ENCODE measurements around the gene CPEB4. TPM values are rescaled to one million over a fixed set of nuclear protein-coding genes. Genes with fewer than 3 reads are reported as not detected.

CPEB4 gene
- total and polyA plus RNA-seq, 9 of the 15 experiments (the other 6 are each of a cell fraction or from before 2014, with no cell fraction given), result 7.4 to 21.3 (median 12.4) TPM

- TF ChIP-seq, protein P1, sequence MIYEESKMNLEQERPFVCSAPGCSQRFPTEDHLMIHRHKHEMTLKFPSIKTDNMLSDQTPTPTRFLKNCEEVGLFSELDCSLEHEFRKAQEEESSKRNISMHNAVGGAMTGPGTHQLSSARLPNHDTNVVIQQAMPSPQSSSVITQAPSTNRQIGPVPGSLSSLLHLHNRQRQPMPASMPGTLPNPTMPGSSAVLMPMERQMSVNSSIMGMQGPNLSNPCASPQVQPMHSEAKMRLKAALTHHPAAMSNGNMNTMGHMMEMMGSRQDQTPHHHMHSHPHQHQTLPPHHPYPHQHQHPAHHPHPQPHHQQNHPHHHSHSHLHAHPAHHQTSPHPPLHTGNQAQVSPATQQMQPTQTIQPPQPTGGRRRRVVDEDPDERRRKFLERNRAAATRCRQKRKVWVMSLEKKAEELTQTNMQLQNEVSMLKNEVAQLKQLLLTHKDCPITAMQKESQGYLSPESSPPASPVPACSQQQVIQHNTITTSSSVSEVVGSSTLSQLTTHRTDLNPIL (CRISPR knock-in tag; IDR thresholded peaks at IDR 0.05), result no peak
- TF ChIP-seq, protein P2, sequence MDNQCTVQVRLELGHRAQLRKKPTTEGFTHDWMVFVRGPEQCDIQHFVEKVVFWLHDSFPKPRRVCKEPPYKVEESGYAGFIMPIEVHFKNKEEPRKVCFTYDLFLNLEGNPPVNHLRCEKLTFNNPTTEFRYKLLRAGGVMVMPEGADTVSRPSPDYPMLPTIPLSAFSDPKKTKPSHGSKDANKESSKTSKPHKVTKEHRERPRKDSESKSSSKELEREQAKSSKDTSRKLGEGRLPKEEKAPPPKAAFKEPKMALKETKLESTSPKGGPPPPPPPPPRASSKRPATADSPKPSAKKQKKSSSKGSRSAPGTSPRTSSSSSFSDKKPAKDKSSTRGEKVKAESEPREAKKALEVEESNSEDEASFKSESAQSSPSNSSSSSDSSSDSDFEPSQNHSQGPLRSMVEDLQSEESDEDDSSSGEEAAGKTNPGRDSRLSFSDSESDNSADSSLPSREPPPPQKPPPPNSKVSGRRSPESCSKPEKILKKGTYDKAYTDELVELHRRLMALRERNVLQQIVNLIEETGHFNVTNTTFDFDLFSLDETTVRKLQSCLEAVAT (IDR thresholded peaks at IDR 0.05), result no peak
- TF ChIP-seq CREBBP (IDR thresholded peaks at IDR 0.05; ENCODE audit: low read depth, low read length), result no peak
- no peak for TF ChIP-seq ARNT (IDR thresholded peaks at IDR 0.05)
- TF ChIP-seq BMI1 (IDR thresholded peaks at IDR 0.05; ENCODE audit: low read length), result no peak
- TF ChIP-seq TCF3 (CRISPR knock-in tag; IDR thresholded peaks at IDR 0.05), result no peak
- TF ChIP-seq BRD9 (IDR thresholded peaks at IDR 0.05; ENCODE audit: low read depth, partially characterized antibody), result no peak
- no peak for TF ChIP-seq TEAD1 (CRISPR knock-in tag; IDR thresholded peaks at IDR 0.05)
- TF ChIP-seq HEY1 (CRISPR knock-in tag; IDR thresholded peaks at IDR 0.05; ENCODE audit: borderline replicate concordance), result no peak
- TF ChIP-seq, protein P3, sequence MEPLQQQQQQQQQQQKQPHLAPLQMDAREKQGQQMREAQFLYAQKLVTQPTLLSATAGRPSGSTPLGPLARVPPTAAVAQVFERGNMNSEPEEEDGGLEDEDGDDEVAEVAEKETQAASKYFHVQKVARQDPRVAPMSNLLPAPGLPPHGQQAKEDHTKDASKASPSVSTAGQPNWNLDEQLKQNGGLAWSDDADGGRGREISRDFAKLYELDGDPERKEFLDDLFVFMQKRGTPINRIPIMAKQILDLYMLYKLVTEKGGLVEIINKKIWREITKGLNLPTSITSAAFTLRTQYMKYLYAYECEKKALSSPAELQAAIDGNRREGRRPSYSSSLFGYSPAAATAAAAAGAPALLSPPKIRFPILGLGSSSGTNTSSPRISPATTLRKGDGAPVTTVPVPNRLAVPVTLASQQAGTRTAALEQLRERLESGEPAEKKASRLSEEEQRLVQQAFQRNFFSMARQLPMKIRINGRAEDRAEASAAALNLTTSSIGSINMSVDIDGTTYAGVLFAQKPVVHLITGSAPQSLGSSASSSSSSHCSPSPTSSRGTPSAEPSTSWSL (CRISPR knock-in tag; IDR thresholded peaks at IDR 0.05; ENCODE audit: borderline replicate concordance), result no peak
Observed at GRCh38 chr5:173964506-173964905, 76.4 kb downstream of the CPEB4 start (continued).
